Cardiac muscle cell (in vitro differentiated cells and primary cell): ENCODE results near the gene PHF13. TPM values are rescaled to one million over a fixed set of nuclear protein-coding genes. Genes with fewer than 3 reads are reported as not detected.

Experiments used
- DNase-seq, 2 donors: peaks; one replicate each; pipeline versions ENCODE4 v3.0.0 to v3.0.0-alpha.2; 2010 to 2017; ENCODE audit warnings: low read depth in 1 of 2, low spot score in 1 of 2
- H3K27ac ChIP-seq: fragments of 200-600 bp; sonication (generic); 2 replicates; pipeline ENCODE4 v1.5.1; 2016
- H3K27me3 ChIP-seq: fragments of 200-600 bp; sonication (generic); 2 replicates; pipeline ENCODE4 v1.6.0; 2016; ENCODE audit warnings: control low read depth
- H3K36me3 ChIP-seq: fragments of 200-600 bp; sonication (generic); 2 replicates; pipeline ENCODE4 v1.5.1; 2016; ENCODE audit warnings: control low read depth
- H3K4me1 ChIP-seq: fragments of 200-600 bp; sonication (generic); 2 replicates; pipeline ENCODE4 v1.8.1; 2017; ENCODE audit warnings: low read depth, mild to moderate bottlenecking, mixed run types
- H3K4me3 ChIP-seq: fragments of 200-600 bp; sonication (generic); 2 replicates; pipeline ENCODE4 v1.5.1; 2016; ENCODE audit warnings: mild to moderate bottlenecking
- H3K9me3 ChIP-seq: fragments of 200-600 bp; sonication (generic); 2 replicates; pipeline ENCODE4 v1.5.1; 2017; ENCODE audit warnings: low read depth, mild to moderate bottlenecking, control low read depth
- polyA plus RNA-seq: library from polyadenylated mRNA; unstranded; fragments of >200 nt; fragmentation: Nextera tagmentation; extraction: Ambion mirVana; gene quantifications from 2 replicates; pipeline ENCODE4 v1.2.1, GENCODE V29; 2016
- total RNA-seq: library from RNA; depleted of rRNA; stranded (reverse); fragments of >200 nt; gene quantifications from 2 replicates; pipeline ENCODE4 v1.2.3, GENCODE V29; 2016
- TF ChIP-seq, protein P1 (sequence below): IDR thresholded peaks from 2 replicates; pipeline ENCODE4 v1.5.1; 2012; ENCODE audit warnings: low read depth, mild to moderate bottlenecking, low read length

The PHF13 gene
- total and polyA plus RNA-seq, 2 experiments from 2014 or later, result 16.8 to 31.6 TPM

DNA sequence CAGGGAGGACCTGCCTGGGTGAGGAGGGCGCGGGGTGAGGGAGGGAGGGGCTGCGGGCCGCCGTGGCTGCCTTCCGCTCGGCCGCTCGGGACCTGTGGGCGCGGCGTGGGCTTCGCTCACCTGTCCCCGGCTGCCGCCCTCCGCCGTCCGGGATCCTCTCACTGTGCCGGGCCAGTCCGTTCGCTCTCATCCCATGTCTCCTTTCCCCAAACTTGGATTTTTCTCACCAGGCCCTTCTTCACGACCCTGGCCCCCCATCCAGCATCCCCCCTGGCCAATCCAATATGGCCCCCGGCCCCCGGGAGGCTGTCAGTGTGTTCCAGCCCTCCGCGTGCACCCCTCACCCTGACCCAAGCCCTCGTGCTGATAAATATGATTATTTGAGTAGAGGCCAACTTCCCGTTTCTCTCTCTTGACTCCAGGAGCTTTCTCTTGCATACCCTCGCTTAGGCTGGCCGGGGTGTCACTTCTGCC lies 33.4 kb upstream of the PHF13 start:
- TF ChIP-seq, protein P1, sequence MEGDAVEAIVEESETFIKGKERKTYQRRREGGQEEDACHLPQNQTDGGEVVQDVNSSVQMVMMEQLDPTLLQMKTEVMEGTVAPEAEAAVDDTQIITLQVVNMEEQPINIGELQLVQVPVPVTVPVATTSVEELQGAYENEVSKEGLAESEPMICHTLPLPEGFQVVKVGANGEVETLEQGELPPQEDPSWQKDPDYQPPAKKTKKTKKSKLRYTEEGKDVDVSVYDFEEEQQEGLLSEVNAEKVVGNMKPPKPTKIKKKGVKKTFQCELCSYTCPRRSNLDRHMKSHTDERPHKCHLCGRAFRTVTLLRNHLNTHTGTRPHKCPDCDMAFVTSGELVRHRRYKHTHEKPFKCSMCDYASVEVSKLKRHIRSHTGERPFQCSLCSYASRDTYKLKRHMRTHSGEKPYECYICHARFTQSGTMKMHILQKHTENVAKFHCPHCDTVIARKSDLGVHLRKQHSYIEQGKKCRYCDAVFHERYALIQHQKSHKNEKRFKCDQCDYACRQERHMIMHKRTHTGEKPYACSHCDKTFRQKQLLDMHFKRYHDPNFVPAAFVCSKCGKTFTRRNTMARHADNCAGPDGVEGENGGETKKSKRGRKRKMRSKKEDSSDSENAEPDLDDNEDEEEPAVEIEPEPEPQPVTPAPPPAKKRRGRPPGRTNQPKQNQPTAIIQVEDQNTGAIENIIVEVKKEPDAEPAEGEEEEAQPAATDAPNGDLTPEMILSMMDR, result no peak
- peak overlapping the region; percentile 66 for H3K27ac ChIP-seq

DNA sequence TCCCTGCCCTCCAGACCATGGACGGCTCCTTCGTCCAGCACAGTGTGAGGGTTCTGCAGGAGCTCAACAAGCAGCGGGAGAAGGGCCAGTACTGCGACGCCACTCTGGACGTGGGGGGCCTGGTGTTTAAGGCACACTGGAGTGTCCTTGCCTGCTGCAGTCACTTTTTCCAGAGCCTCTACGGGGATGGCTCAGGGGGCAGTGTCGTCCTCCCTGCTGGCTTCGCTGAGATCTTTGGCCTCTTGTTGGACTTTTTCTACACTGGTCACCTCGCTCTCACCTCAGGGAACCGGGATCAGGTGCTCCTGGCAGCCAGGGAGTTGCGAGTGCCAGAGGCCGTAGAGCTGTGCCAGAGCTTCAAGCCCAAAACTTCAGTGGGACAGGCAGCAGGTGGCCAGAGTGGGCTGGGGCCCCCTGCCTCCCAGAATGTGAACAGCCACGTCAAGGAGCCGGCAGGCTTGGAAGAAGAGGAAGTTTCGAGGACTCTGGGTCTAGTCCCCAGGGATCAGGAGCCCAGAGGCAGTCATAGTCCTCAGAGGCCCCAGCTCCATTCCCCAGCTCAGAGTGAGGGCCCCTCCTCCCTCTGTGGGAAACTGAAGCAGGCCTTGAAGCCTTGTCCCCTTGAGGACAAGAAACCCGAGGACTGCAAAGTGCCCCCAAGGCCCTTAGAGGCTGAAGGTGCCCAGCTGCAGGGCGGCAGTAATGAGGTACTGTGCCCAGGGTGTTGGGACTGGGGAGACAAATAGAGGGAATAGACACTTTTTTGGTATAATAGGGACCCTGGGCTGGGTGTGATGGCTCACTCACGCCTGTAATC lies 32.7 kb upstream of the PHF13 start:
- DNase-seq, result no peak
- Histone ChIP-seq H3K4me1 (peaks cover 19% of the 10 kb centered on the region), H3K27ac (peak overlapping the region; percentile 66), H3K4me3 (peak overlapping the region; percentile 84), H3K36me3 (no peaks in the 10 kb centered on the region), H3K27me3 (no peaks in the 10 kb centered on the region), H3K9me3 (no peaks in the 10 kb centered on the region)
- TF ChIP-seq, protein P1, result no peak

More for the DNA sequence above, 33.4 kb upstream of the PHF13 start:
- Histone ChIP-seq H3K36me3 (no peaks in the 10 kb centered on the region), H3K27me3 (no peaks in the 10 kb centered on the region), H3K9me3 (no peaks in the 10 kb centered on the region), H3K4me3 (peak overlapping the region; percentile 84), H3K4me1 (peaks cover 19% of the 10 kb centered on the region)
- DNase-seq, result no peak

DNA sequence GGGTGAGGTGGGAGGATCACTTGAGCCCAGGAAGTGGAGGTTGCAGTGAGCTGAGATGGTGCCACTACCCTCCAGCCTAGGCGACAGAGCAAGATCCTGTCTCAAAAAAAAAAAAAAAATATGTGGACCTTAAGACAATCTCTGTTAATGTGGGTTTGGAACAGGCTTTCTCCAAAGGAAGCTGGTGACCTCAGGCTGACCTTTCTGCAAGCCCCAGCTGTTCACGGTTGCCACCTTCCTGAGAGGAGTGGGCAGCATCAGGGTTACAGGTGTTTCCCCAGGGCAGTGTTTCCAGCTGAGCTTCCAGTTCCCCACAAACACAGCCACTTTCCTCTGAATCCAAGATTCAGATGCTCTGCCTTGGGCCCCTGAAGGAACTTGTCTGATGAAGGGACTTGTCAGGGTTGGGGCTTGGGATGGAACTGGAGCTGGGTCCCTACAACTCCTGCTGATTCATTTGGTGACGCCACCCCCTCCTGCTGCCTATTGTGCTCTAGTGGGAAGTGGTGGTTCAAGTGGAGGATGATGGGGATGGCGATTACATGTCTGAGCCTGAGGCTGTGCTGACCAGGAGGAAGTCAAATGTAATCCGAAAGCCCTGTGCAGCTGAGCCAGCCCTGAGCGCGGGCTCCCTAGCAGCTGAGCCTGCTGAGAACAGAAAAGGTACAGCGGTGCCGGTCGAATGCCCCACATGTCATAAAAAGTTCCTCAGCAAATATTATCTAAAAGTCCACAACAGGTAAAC lies 31.8 kb upstream of the PHF13 start:
- peaks cover 19% of the 10 kb centered on the region for H3K4me1 ChIP-seq
- no peaks in the 10 kb centered on the region for H3K36me3 ChIP-seq
- H3K27me3 ChIP-seq, result no peaks in the 10 kb centered on the region
- no peak overlapping the region for H3K4me3 ChIP-seq
- no peak overlapping the region for H3K27ac ChIP-seq
- H3K9me3 ChIP-seq, result no peaks in the 10 kb centered on the region
- TF ChIP-seq, protein P1, result no peak
- no peak for DNase-seq

DNA sequence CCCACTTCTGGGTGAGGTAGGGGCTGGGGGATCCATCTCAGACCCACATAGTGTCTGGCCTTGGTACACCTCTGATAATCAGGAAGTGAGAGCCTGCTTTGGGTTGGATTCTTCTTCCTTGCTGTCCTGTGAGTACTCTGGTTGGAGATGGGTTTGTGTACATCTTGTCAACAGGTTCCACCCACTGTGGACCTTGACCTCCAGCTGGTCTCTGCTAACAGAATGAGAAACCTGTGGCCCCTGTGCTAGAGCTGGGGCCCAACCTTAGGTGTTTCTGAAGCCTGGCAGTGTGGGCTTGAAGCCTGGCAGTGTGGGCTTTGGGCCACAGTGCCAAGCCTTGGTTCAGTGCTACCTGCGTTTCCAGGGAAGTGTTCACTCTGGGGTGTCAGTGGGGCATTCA lies 31.2 kb upstream of the PHF13 start:
- no peak overlapping the region for H3K27ac ChIP-seq
- H3K4me1 ChIP-seq, result peaks cover 19% of the 10 kb centered on the region
- H3K4me3 ChIP-seq, result no peak overlapping the region
- no peak for DNase-seq
- no peaks in the 10 kb centered on the region for H3K9me3 ChIP-seq
- H3K36me3 ChIP-seq, result peaks cover 1% of the 10 kb centered on the region
- H3K27me3 ChIP-seq, result no peaks in the 10 kb centered on the region
- TF ChIP-seq, protein P1, result no peak

DNA sequence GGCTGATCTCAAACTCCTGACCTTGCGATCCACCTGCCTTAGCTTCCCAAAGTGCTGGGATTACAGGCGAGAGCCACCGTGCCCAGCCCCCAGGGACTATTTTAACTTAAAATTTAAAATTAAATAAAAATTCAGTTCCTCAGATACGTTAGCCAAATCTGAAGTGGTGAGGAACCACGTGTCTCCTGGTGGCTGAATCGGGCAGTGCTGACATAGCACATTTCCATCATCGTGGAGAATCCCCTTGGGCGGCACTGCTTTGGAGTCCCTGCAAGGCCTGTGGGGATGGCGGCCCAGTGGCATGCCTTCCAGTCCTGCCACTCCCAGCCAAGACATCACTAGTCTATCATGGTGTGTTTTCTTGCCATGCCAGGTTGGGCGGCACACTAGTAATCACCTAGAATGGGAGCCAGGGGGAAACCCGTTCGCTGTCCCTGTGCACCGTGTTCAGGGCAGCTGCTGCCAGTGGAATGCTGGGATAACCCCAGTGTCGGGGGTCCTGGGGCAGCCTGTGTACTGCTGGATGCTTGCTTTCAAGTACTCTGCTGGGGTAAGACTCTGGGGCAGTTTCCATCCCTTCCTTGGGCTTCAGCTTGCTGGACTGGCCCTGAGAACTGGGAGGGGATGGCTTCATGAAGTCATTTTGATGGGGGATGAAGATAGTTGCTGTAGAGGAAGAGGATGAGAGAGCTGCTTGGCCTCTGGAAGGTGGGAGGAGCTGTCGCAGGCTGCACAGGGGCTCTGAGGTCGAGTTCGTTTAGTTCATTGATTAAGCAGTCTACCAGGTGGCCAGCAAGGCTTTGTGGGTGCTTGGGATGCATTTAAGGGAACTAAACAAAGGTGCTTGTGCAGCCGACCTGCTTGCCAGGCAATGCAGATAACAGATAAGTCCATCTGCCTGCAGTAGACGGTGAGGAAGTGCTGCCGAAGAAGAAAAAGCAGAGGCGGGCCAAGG lies 29.1 kb upstream of the PHF13 start:
- no peak overlapping the region for H3K27ac ChIP-seq
- H3K9me3 ChIP-seq, result no peaks in the 10 kb centered on the region
- H3K27me3 ChIP-seq, result no peaks in the 10 kb centered on the region
- TF ChIP-seq, protein P1, result no peak
- H3K4me1 ChIP-seq, result peaks cover 14% of the 10 kb centered on the region
- DNase-seq, result no peak
- peaks cover 19% of the 10 kb centered on the region for H3K36me3 ChIP-seq
- H3K4me3 ChIP-seq, result no peak overlapping the region
